OCI-LY7 (cell line): ENCODE measurements around the gene MALRD1.

Experiments
- EZH2phosphoT487 ChIP-seq: fragments of 200-600 bp; sonication (generic); IDR thresholded peaks from 2 replicates; pipeline ENCODE4 v1.6.1; 2018; ENCODE audit warnings: low read depth, borderline replicate concordance, mild to moderate bottlenecking, mixed run types, antibody characterized with exemption, low read length, moderate library complexity, mixed read lengths
- TF ChIP-seq, protein P1 (sequence below): fragments of 200-600 bp; sonication (generic); conservative IDR thresholded peaks from 2 replicates; pipeline ENCODE4 v1.5.1; 2014; ENCODE audit warnings: mild to moderate bottlenecking, antibody characterized with exemption, low read length, moderate library complexity, mixed read lengths

GRCh38 chr10:19058046-19058445, 9.4 kb downstream of the MALRD1 start:
- TF ChIP-seq, protein P1, sequence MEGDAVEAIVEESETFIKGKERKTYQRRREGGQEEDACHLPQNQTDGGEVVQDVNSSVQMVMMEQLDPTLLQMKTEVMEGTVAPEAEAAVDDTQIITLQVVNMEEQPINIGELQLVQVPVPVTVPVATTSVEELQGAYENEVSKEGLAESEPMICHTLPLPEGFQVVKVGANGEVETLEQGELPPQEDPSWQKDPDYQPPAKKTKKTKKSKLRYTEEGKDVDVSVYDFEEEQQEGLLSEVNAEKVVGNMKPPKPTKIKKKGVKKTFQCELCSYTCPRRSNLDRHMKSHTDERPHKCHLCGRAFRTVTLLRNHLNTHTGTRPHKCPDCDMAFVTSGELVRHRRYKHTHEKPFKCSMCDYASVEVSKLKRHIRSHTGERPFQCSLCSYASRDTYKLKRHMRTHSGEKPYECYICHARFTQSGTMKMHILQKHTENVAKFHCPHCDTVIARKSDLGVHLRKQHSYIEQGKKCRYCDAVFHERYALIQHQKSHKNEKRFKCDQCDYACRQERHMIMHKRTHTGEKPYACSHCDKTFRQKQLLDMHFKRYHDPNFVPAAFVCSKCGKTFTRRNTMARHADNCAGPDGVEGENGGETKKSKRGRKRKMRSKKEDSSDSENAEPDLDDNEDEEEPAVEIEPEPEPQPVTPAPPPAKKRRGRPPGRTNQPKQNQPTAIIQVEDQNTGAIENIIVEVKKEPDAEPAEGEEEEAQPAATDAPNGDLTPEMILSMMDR = no peak
- TF ChIP-seq EZH2phosphoT487 = no peak
